Endothelial cell of umbilical vein (primary cell): Measurements from ENCODE around the gene EIF3B. TPM values are rescaled to one million over a fixed set of nuclear protein-coding genes. Genes with fewer than 3 reads are reported as not detected.

ENCODE experiments used
- BruUV-seq: library from RNA; stranded (reverse); fragments of 400-500 nt; replicated peaks from 2 replicates; lab custom pipeline; 2021; lab: Mats Ljungman, UMichigan
- CTCF ChIA-PET: fragments of 300-600, 350-600 bp; sonication (Branson Sonifier 250); formaldehyde crosslinking; loops from one replicate; lab custom pipeline; 2021; ENCODE audit warnings: antibody characterized with exemption, inconsistent platforms; lab: Charles Lee
- POLR2A ChIA-PET: fragments of 300-600, 350-600 bp; sonication (Branson Sonifier 250); formaldehyde crosslinking; loops from one replicate; lab custom pipeline; 2021; ENCODE audit warnings: antibody characterized with exemption, inconsistent platforms; lab: Charles Lee
- DNase-seq: peaks from one replicate; pipeline ENCODE4 v3.0.0-alpha.2; 2011; ENCODE audit warnings: low read depth, low spot score
- FAIRE-seq: peaks from 2 replicates; lab custom pipeline; 2011; peaks lifted over from hg19 to GRCh38; lab: Jason Lieb, UNC
- H2AFZ ChIP-seq: 2 replicates; pipeline ENCODE4 v1.6.0; 2012; ENCODE audit warnings: low read depth, low read length, control low read depth, inconsistent platforms
- H3K27ac ChIP-seq: 2 replicates; pipeline ENCODE4 v1.5.1; 2011; ENCODE audit warnings: low read depth, mild to moderate bottlenecking, control low read depth, low read length, moderate library complexity; ENCODE audit not compliant: insufficient read depth
- H3K27me3 ChIP-seq, 2 experiments: 2 replicates each; pipeline versions ENCODE4 v1.6.0 to v1.6.1; 2011; ENCODE audit warnings: low read length in 2 of 2, mixed read lengths in 1 of 2; ENCODE audit not compliant: control insufficient read depth in 2 of 2, insufficient read depth in 2 of 2
- H3K36me3 ChIP-seq, 2 experiments: 2 replicates in 1 of 2; 3 replicates in 1 of 2; pipeline ENCODE4 v1.5.1; 2011; ENCODE audit warnings: low read length in 2 of 2, mild to moderate bottlenecking in 1 of 2, moderate library complexity in 1 of 2; ENCODE audit not compliant: control insufficient read depth in 2 of 2, insufficient read depth in 2 of 2; ENCODE audit errors: extremely low read depth in 1 of 2
- H3K4me1 ChIP-seq: 3 replicates; pipeline ENCODE4 v1.5.1; 2011; ENCODE audit warnings: mild to moderate bottlenecking, low read length; ENCODE audit not compliant: control insufficient read depth, insufficient read depth; ENCODE audit errors: extremely low read depth
- H3K4me2 ChIP-seq: 2 replicates; pipeline ENCODE4 v1.6.1; 2011; ENCODE audit warnings: low read length, control low read depth, mixed read lengths; ENCODE audit not compliant: insufficient read depth
- H3K4me3 ChIP-seq, 3 experiments: fragments of 200-600 bp in 1 of 3; sonication (generic), shearing (Covaris generic) in 1 of 3; replicated peaks in 1 of 3; 2 replicates each; pipeline ENCODE4 v1.5.1; 2011 to 2016; ENCODE audit warnings: control low read depth in 3 of 3, low read length in 3 of 3, mild to moderate bottlenecking in 2 of 3, inconsistent platforms in 1 of 3, low read depth in 1 of 3, moderate library complexity in 1 of 3; ENCODE audit not compliant: insufficient read depth in 1 of 3
- H3K79me2 ChIP-seq: 2 replicates; pipeline ENCODE4 v1.6.0; 2012; ENCODE audit warnings: low read length, inconsistent platforms; ENCODE audit not compliant: control insufficient read depth, insufficient read depth
- H3K9ac ChIP-seq: replicated peaks from 2 replicates; pipeline ENCODE3; 2011; ENCODE audit warnings: low read length, control low read depth; ENCODE audit not compliant: insufficient read depth; ENCODE audit errors: extremely low read depth
- H3K9me1 ChIP-seq: replicated peaks from 3 replicates; pipeline ENCODE4 v1.6.0; 2011; ENCODE audit warnings: mild to moderate bottlenecking, low read length; ENCODE audit not compliant: control insufficient read depth, insufficient read depth; ENCODE audit errors: extremely low read depth
- H3K9me3 ChIP-seq: replicated peaks from 2 replicates; pipeline ENCODE4 v1.5.1; 2012; ENCODE audit warnings: low read length, inconsistent platforms; ENCODE audit not compliant: control insufficient read depth, insufficient read depth
- H4K20me1 ChIP-seq: replicated peaks from 2 replicates; pipeline ENCODE3; 2011; ENCODE audit warnings: mild to moderate bottlenecking, low read length; ENCODE audit not compliant: control insufficient read depth, insufficient read depth; ENCODE audit errors: extremely low read depth
- CTCF ChIP-seq, 2 donors: IDR thresholded peaks; 1 replicate in 1 of 2; 2 replicates in 1 of 2; pipeline ENCODE4 v1.5.1; 2011; ENCODE audit warnings: low read length in 2 of 2, mild to moderate bottlenecking in 2 of 2, moderate library complexity in 2 of 2, control low read depth in 1 of 2, inconsistent platforms in 1 of 2, low read depth in 1 of 2; ENCODE audit not compliant: insufficient read depth in 1 of 2; ENCODE audit errors: extremely low read depth in 1 of 2
- EZH2 ChIP-seq: IDR thresholded peaks from 2 replicates; pipeline ENCODE4 v1.6.1; 2012; ENCODE audit warnings: borderline replicate concordance, low read depth, mild to moderate bottlenecking, moderate library complexity, low read length, inconsistent platforms; ENCODE audit not compliant: severe bottlenecking
- FOS ChIP-seq: IDR thresholded peaks from 2 replicates; pipeline ENCODE4 v1.6.1; 2011; ENCODE audit warnings: mild to moderate bottlenecking, low read length, moderate library complexity, borderline replicate concordance; ENCODE audit not compliant: insufficient read depth
- GATA2 ChIP-seq: IDR thresholded peaks from 2 replicates; pipeline ENCODE4 v1.7.0; 2011; ENCODE audit warnings: low read depth, mild to moderate bottlenecking, moderate library complexity, mixed read lengths, low read length; ENCODE audit not compliant: insufficient read length, insufficient read depth
- JUN ChIP-seq: IDR thresholded peaks from 2 replicates; pipeline ENCODE4 v1.6.1; 2011; ENCODE audit warnings: borderline replicate concordance, low read depth; ENCODE audit not compliant: insufficient read length, insufficient read depth
- MAX ChIP-seq: IDR thresholded peaks from 2 replicates; pipeline ENCODE4 v1.6.1; 2011; ENCODE audit not compliant: insufficient read depth, insufficient read length
- MYC ChIP-seq: IDR thresholded peaks from one replicate; pipeline ENCODE4 v1.6.1; 2011; ENCODE audit warnings: mild to moderate bottlenecking, low read depth, low read length
- POLR2A ChIP-seq: IDR thresholded peaks from 2 replicates; pipeline ENCODE4 v1.6.1; 2012; ENCODE audit warnings: low read depth, mild to moderate bottlenecking, control low read depth, low read length
- POLR2AphosphoS5 ChIP-seq: IDR thresholded peaks from 2 replicates; pipeline ENCODE4 v1.6.1; 2012; ENCODE audit warnings: low read depth, mild to moderate bottlenecking, control low read depth, low read length, moderate library complexity; ENCODE audit not compliant: insufficient read depth
- dilution Hi-C: fragments of 300-500 bp; cut with MboI; formaldehyde crosslinking; loops from one replicate; pipeline ENCODE4 v1.15.0; 2019; ENCODE audit warnings: low sequenced_read_pairs; ENCODE audit not compliant: extremely low pct_ligation_motif_present
- intact Hi-C: fragments of 100-400 bp; cut with micrococcal nuclease; formaldehyde crosslinking; loops from one replicate; pipeline ENCODE4 v1.10.0; 2022
- polyA plus RNA-seq, 4 experiments: library from polyadenylated mRNA; depleted of rRNA in 3 of 4; stranded (reverse) in 3 of 4; unstranded in 1 of 4; fragments of >200 nt; gene quantifications; 2 replicates each; pipeline versions ENCODE4 v1.2.1 to v1.2.3, GENCODE V29; 2011 to 2012; ENCODE audit warnings: missing spikeins in 1 of 4
- total RNA-seq: library from RNA; stranded (reverse); gene quantifications from 2 replicates; pipeline ENCODE4 v1.2.3, GENCODE V29; 2021

The EIF3B gene
- total and polyA plus RNA-seq, 2 donors (not counting 3 experiments of a cell fraction or from before 2014, with no cell fraction given): 104 to 207 TPM

GRCh38 chr7:2386964-2387669 is 32.5 kb downstream of the EIF3B start:
- Histone ChIP-seq H3K27me3 (no peaks in the 10 kb centered on the region), H3K4me1 (no peaks in the 10 kb centered on the region), H3K4me2 (no peak overlapping the region), H3K9me3 (no peaks in the 10 kb centered on the region), H3K9me1 (no peaks in the 10 kb centered on the region), H3K4me3 (no peak overlapping the region), H3K79me2 (no peaks in the 10 kb centered on the region), H3K9ac (no peak overlapping the region), H3K27ac (no peak overlapping the region), H3K36me3 (no peaks in the 10 kb centered on the region), H4K20me1 (no peaks in the 10 kb centered on the region), H2AFZ (no peak overlapping the region)
- POLR2A ChIA-PET: interaction anchor here (1.0 kb wide), 1 partner anchor 33 kb away, joined by 10 read pairs; no protein-coding TSS in a partner anchor
- FAIRE-seq: no peak
- intact Hi-C loops: no loop called here
- no TSS peak for BruUV-seq
- CTCF ChIA-PET: interaction anchor here (1.0 to 1.6 kb wide), 3 partner anchors 13 to 82 kb away, joined by 3 to 8 read pairs (median 5); no protein-coding TSS in a partner anchor
- dilution Hi-C loops: no loop called here
- peak; percentile 45 for DNase-seq
- no peak for TF ChIP-seq CTCF (IDR thresholded peaks at IDR 0.05; ENCODE audit: extremely low read depth in 1 of 2, insufficient read depth in 1 of 2, low read depth in 1 of 2, low read length in 2 of 2)
- no peak for TF ChIP-seq MAX
- TF ChIP-seq MYC: no peak
- TF ChIP-seq FOS: no peak
- no peak for TF ChIP-seq POLR2A
- no peak for TF ChIP-seq GATA2
- TF ChIP-seq EZH2: no peak
- no peak for TF ChIP-seq POLR2AphosphoS5
- TF ChIP-seq JUN: no peak
